Left ventricle myocardium inferior (tissue), 1 donor: ENCODE results near the gene RPS29. TPM values are rescaled to one million over a fixed set of nuclear protein-coding genes. Genes with fewer than 3 reads are reported as not detected.

Source experiments
- DNase-seq: peaks from one replicate; pipeline ENCODE4 v3.0.0-alpha.2; 2020
- H3K27ac ChIP-seq: fragments of 200-600 bp; replicated peaks from 2 replicates; pipeline ENCODE4 v1.8.0; 2021
- H3K27me3 ChIP-seq: fragments of 200-600 bp; 2 replicates; pipeline ENCODE4 v1.8.0; 2021; ENCODE audit warnings: low read depth
- H3K36me3 ChIP-seq: fragments of 200-600 bp; 2 replicates; pipeline ENCODE4 v1.8.0; 2021
- H3K4me1 ChIP-seq: fragments of 200-600 bp; 2 replicates; pipeline ENCODE4 v1.8.0; 2021
- H3K4me3 ChIP-seq: fragments of 200-600 bp; 2 replicates; pipeline ENCODE4 v1.8.0; 2021; ENCODE audit warnings: mild to moderate bottlenecking, moderate library complexity
- H3K9me3 ChIP-seq: fragments of 200-600 bp; replicated peaks from 2 replicates; pipeline ENCODE4 v1.8.0; 2021
- intact Hi-C: fragments of 100-400 bp; cut with micrococcal nuclease; formaldehyde crosslinking; loops from one replicate; pipeline ENCODE4 v1.11.0; 2022
- long read RNA-seq: library from polyadenylated mRNA; unstranded; transcript quantifications from one replicate; pipeline ENCODE4 v2.0.0, GENCODE V29; 2021
- total RNA-seq: library from RNA; stranded (reverse); fragmentation: NEBNext Ultra II Directional; extraction: Animal tissue kit (Norgen Biotek cat#: 25700); gene quantifications from one replicate; pipeline ENCODE4 v1.2.1, GENCODE V29; 2021
- TF ChIP-seq, protein P1 (sequence below): fragments of 200-600 bp; IDR thresholded peaks from 2 replicates; pipeline ENCODE4 v1.8.0; 2021; ENCODE audit warnings: antibody characterized with exemption, mild to moderate bottlenecking, borderline replicate concordance
- donor health status: DM: no; HTN: yes; CAD: no; lungs with severe emphysema.

The RPS29 gene
- 853 TPM for total RNA-seq
- long read RNA-seq, full-length matches to known transcripts, result 270 of 271 reads
- long read RNA-seq, partial matches to known transcripts, result 1 of 271 reads
- long read RNA-seq, other reads (novel, unspliced or antisense), result 0 of 271 reads

DNA sequence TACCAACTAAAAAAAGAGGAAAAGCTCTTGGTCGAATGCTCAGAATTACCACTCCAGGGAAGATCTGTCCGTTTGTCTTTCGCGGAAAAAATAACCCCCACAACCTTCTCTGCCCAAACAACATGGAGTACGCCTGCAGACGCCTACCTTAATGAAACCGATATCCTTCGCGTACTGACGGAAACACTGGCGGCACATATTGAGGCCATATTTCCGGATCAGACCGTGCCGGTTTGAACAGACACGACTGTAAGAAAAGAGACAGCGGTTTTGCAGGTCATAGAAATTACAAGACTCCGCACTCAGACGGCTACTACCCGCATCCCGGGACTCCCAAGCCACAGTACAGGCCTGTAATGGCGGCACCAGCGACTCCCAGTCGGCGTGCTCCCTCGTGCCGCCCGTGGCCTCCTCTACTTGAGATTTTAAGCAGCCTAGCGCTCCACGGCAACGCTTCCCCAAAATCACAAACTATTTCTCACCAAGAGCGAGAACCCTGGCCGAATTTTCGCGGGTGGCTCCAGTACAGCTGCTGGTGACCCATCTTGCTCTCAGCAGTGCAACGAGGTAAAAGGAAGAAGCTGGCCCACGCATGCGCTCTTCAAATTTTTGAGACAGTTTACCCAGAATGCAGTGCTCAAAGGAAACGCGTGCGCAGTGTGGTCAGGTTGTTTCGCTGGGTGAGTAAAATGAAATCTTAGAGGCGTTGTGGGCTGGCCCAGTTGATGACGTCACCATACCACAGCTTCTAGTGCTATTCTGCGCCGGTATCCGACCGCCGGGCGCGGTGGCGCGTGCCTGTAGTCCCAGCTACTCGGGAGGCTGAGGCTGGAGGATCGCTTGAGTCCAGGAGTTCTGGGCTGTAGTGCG, at the start of gene RPS29:
TSS of gene RPS29 (minus strand) at position 578 of the 870 bp plus-strand sequence. CDS start at position 544, 34 bp downstream.
- TF ChIP-seq, protein P1, sequence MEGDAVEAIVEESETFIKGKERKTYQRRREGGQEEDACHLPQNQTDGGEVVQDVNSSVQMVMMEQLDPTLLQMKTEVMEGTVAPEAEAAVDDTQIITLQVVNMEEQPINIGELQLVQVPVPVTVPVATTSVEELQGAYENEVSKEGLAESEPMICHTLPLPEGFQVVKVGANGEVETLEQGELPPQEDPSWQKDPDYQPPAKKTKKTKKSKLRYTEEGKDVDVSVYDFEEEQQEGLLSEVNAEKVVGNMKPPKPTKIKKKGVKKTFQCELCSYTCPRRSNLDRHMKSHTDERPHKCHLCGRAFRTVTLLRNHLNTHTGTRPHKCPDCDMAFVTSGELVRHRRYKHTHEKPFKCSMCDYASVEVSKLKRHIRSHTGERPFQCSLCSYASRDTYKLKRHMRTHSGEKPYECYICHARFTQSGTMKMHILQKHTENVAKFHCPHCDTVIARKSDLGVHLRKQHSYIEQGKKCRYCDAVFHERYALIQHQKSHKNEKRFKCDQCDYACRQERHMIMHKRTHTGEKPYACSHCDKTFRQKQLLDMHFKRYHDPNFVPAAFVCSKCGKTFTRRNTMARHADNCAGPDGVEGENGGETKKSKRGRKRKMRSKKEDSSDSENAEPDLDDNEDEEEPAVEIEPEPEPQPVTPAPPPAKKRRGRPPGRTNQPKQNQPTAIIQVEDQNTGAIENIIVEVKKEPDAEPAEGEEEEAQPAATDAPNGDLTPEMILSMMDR, result no peak
- no peaks in the 10 kb centered on the region for H3K27me3 ChIP-seq
- H3K9me3 ChIP-seq, result no peaks in the 10 kb centered on the region
- H3K27ac ChIP-seq, result peak within 1 kb of the TSS; percentile 90
- intact Hi-C loops, result loop anchor here (2.0 kb wide), 1 partner anchor 35 kb away; the partner anchor contains the start of genes MGAT2 and RPL36AL
- H3K36me3 ChIP-seq, result peaks cover 33% of the 10 kb centered on the region
- DNase-seq, result peak; percentile 97
- H3K4me1 ChIP-seq, result peaks cover 27% of the 10 kb centered on the region
- peak within 1 kb of the TSS; percentile 86 for H3K4me3 ChIP-seq

DNA sequence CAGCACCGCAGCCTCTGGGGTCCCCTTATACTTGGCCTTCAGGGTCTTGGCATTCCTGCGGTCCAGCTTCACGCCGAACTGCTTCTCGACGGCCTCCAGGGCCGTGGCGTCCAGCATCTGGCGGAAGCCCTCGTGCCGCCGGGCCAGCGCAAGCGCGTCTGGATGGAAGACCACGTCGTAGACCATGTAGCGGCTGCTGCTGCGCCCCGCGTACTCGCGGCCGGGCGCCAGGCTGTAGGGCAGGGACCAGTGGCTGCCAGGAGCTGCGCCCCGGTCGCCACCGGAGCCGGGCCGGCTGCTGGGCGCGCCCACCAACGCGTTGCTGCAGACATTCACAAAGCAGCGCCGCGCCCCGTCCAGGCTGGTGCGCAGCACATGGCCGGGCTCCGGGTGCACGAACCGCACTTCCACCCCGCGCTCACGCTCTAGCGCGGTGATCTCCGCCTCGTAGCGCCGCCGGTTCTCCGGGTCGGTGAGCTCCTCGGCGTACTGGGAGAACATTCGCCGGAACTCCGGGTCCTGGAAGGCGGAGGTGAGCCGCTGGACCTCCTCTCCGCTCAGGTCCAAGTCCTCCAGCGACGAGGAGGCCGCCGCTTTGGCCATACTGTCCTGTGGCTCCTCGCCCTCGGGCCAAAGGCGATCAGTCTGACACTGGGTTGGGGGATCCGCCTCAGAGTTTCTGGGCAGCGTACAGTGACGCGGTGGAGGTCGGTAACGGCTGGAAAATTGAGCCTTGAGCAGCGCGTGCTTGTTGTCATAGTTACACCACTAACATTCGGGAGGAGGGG, 48.6 kb upstream of the RPS29 start, which contains the start of gene DNAAF2:
TSS of gene DNAAF2 (minus strand) at position 698 of the 788 bp plus-strand sequence. CDS start at position 603, 95 bp downstream.
- H3K9me3 ChIP-seq, result no peaks in the 10 kb centered on the region
- H3K4me3 ChIP-seq, result peak within 1 kb of the TSS; percentile 82
- peak; percentile 53 for DNase-seq
- TF ChIP-seq, protein P1, result no peak
- H3K27ac ChIP-seq, result peak within 1 kb of the TSS; percentile 95
- peaks cover 89% of the 10 kb centered on the region for H3K4me1 ChIP-seq
- peaks cover 10% of the 10 kb centered on the region for H3K36me3 ChIP-seq
- intact Hi-C loops, result loop anchor here (10.0 kb wide), 1 partner anchor 130 kb away; the partner anchor contains the start of gene KLHDC2
- H3K27me3 ChIP-seq, result no peaks in the 10 kb centered on the region

DNA sequence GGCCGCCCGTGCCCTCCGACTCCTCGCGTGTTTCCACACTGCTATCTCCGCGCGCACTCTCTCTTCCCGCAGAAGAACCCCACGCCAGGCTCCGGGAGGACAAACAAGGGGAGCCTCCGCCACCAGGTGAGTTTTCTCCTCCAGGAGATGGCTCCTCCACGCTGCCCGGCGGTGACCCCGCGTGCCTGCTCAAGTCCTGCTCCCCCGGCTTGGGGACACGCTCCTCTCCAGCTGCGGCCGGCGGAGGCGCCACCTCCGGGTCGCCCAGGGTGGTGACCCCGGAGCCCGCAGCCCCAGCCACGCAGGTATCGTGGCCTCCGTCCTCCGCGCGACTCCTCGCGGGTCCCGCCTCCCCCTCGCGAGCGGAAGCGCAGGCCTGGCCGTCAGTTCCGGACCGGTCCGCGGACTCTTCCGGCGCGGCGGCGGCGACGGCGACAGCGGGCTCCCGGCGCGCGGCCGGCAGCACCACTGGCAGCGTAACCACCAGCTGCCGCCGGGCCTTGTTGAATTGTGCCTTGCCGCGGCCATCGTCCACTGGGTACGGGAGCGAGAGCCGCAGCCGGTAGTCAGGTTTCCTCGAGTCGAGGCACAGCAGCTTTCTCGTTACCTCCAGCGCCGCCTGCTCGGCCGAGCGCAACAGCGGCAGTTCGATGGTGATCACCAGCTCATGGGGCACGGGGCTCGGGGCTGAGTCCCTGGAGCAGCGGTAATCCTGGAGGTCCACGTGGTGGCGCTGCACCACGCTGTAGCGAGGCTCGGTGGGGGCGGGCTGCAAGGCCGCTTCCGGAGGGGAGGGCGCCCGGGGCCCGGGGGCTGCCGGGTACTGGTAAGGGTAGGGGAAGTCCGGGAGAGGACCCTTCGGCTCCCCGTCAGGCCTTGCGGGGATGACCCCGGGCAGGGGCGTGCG, 47.7 kb upstream of the RPS29 start:
- Histone ChIP-seq H3K27me3 (no peaks in the 10 kb centered on the region), H3K4me3 (peak overlapping the region; percentile 82), H3K9me3 (no peaks in the 10 kb centered on the region), H3K4me1 (peaks cover 81% of the 10 kb centered on the region), H3K27ac (peak overlapping the region; percentile 95), H3K36me3 (peaks cover 3% of the 10 kb centered on the region)
- intact Hi-C loops, result loop anchor here (10.0 kb wide), 1 partner anchor 131 kb away; the partner anchor contains the start of gene KLHDC2
- TF ChIP-seq, protein P1, result peak; percentile 86
- DNase-seq, result peak; percentile 93

DNA sequence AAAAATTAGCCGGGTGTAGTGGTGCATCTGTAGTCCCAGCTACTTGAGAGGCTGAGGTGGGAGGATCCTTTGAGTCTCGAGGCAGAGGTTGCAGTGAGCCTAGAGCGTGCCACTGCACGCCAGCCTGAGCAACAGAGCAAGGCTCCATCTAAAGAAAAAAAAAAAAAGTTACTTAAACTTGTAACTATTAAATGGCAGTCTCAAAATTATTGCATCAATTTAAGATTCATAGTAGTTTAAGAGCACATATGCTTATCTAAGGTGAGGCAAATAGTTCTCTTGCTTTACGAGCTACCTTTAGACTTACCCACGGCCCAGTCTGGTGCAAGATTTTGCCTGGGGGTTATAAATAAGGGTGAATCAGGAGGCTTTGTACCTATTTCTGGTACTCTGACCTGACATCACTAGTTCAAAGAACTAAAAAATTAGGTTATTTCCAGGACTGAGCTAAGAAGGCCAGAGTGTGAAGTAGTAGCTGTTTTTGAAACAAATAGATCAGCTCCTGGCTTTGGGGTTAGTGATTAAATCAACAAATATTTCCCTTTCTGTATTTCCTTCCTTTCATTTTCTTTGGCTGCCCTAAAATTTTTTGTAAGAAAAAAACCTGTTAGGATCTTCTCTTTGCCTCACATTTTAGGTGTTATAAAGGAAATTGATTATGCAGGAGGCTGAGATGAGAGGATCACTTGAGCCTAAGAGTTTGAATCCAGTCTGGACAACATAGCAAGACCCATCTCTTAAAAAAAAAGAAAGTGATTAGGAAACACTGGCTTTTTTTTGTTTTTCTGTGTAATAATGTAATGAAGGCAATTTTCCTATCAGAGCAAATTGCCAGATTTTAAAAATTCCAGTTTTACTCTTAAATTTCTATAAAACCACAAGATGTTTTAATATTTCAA, 38.0 kb upstream of the RPS29 start:
- DNase-seq, result no peak
- Histone ChIP-seq H3K27ac (no peak overlapping the region), H3K36me3 (peaks cover 23% of the 10 kb centered on the region), H3K27me3 (no peaks in the 10 kb centered on the region), H3K4me1 (peaks cover 49% of the 10 kb centered on the region), H3K4me3 (no peak overlapping the region), H3K9me3 (no peaks in the 10 kb centered on the region)
- TF ChIP-seq, protein P1, result no peak
- intact Hi-C loops, result no loop called here
